HG03135 (cell line): ENCODE data around the gene RAG1.

ENCODE experiments used
- ATAC-seq: cut with Tn5 transposase; IDR thresholded peaks from one replicate; pipeline ENCODE4 v1.9.1; 2021; ENCODE audit warnings: mild to moderate bottlenecking, moderate library complexity; ENCODE audit not compliant: unreplicated experiment

RAG1 gene

DNA sequence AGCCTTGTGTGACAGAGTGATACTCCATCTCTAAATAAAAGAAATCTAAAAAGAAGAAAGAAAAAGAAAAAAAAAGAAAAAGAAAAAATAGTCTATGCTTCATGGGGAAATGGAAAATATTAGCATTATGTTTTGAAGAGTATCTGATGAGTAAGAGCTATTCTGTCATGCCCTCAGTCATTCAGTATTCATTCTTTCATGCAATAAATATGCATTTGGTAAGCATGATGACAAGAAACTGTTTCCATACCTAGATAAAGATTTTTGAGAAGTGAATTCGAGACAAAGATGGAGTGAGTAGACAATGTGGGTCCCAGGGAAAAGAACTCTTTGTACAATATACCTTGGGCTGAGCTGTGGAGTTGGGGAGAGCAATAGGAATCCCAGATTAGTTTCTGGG, 20.3 kb downstream of the RAG1 start:
- ATAC-seq = no peak

GRCh38 chr11:36590513-36590912, 22.7 kb downstream of the RAG1 start:
- no peak for ATAC-seq

DNA sequence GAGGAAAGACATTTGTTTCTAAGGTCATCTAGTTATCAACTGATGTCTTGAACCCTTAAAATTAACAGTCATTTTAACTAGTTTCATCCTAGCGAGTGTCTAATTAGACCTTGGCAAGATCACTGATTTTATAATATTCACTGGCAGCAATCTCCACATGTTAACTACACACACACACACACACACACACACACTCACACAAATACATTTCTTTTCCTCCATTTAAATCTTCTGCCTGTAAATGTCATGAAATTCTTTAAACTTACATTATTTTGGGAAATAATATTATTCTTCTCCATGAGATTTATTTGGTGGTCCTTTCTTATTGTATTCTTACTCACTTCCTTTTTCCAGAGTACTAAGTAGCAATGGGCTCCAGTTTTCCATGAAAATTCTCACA, 23.6 kb downstream of the RAG1 start:
- no peak for ATAC-seq

- peak; percentile 74 for ATAC-seq
These were observed 26.6 kb downstream of the RAG1 start, which contains the start of gene IFTAP for GRCh38 chr11:36594316-36594989. Gene IFTAP, plus strand, starts transcription at chr11:36594502. Its CDS starts 15,602 bp downstream, at chr11:36610104.

GRCh38 chr11:36596880-36597279, 29.1 kb downstream of the RAG1 start:
- no peak for ATAC-seq

DNA sequence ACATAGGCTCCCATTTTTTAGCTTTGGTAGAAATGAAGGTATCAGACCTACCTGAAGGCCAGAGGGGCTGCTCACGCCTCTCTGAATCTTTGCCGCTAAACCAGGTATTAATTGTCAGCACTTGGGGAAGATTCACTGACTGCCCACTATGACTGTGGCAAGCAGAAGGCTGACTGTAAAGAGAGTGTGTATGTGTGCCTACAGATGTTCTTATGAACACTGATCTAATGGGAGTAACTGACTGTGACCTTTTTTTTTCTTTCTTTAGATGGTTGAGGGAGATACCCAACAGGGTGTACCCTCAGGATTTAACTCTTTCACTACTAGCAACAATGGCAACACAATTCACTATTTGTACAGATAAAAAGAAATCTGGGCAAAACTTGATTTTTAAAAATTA, 30.2 kb downstream of the RAG1 start, which contains the start of gene RAG2:
TSS of gene RAG2 (minus strand) at position 186 of the 400 bp plus-strand sequence. CDS start 4,068 bp downstream, outside the sequence.
- ATAC-seq = no peak

DNA sequence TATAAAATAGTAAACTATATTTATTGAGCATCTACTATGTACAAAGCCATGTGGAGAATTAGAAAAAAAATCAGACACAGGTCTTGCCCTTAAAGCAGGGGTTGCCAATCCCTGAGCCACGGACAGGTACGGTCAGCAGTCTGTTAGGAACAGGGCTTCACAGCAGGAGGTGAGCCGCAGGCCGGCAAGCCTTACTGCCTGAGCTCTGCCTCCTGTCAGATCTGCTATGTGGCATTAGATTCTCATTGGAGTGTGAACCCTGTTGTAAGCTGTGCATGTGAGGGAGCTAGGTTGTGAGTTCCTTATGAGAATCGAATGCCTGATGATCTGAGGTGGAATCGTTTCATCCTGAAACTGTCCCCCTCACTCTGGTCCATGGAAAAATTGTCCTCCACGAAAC, 32.4 kb downstream of the RAG1 start:
- no peak for ATAC-seq

DNA sequence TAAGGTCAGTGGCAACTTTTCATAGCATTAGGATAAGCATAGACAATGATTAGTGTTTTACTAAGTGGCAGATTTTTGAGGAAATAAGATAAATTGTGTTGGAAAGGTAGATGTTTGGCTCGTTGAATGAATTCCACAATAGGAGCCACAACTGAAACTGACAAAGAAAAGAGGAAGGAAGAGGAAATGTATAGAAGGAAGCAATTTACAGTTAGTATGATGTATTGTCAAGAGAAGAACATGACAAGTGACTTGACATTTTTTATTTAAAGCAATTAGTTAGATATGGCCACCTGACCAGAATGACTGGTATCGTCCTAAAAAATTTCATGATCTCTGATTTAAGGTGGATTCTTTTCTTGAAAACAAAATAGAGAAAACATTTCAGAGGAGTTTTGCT, 33.3 kb downstream of the RAG1 start:
- ATAC-seq = no peak

GRCh38 chr11:36602135-36602534, 34.3 kb downstream of the RAG1 start:
- ATAC-seq = no peak

GRCh38 chr11:36605221-36606216, 37.7 kb downstream of the RAG1 start:
- ATAC-seq = peak; percentile 74

DNA sequence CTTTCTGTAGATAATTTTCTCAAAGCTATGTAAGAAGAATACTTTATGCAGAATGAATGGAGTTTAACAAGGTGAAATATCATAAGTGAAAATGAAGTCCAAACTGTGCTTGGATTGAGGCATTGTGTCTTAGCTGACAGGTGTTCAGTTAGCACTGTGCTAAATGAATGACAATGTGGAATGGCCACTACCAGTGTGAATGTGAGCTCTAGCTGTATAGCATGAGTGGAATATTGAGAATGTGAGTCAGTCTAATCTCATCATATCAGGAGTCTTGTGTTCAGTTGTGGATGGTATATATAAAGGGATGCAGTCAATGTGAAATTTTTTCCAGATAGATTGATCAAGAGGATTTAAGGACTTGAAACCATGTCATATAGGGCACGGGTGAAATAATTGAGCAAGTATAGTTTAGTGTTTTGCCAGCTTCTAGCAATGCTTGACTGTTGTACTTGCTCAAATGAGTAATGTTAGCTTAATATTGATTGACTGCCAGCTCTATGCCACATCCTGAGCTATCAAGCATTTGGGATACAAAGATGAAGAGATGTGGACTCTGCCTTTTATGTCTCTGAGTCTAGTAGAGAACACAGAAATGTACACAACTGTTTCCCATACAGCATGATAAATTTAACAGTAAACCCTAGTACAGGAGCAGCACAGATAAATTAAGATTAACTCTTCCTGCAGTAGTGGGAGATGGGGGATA, 40.8 kb downstream of the RAG1 start:
- ATAC-seq = no peak

DNA sequence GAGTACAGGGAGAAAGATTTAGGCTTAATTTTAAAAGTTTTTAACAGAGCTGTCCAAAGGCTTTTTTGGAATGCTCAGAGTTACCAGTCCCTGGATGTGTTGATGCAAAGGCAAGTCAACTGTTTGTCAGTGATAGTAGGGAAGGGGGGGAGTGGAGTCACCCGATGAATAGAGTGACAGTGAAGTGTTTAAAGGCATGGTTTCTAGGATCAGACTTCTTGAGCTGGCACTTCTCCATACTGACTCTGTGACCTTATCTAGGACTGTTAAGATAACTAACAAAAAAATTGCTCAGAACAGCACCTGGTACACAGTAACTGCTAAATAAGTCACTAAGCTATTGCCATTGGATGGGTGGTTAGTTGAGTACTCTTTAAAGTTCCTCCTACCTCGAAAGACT, 41.6 kb downstream of the RAG1 start:
- ATAC-seq = no peak

DNA sequence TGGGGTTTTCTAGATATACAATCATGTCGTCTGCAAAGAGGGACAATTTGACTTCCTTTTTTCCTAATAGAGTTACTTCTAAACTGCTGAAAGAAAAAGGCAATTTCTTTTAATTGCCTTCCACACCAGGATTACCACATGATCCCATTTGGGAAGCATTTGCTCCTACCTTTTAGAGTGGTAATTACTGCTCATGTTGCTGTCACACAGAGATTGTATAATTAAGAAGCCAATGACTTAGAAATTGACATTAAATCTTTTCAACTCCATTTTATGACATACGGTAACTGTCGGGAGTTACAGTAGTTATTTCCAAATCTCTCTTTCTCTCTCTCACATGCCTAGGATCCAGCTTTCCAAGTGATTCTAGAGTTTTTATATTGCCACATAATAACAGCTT, 48.0 kb downstream of the RAG1 start:
- no peak for ATAC-seq

DNA sequence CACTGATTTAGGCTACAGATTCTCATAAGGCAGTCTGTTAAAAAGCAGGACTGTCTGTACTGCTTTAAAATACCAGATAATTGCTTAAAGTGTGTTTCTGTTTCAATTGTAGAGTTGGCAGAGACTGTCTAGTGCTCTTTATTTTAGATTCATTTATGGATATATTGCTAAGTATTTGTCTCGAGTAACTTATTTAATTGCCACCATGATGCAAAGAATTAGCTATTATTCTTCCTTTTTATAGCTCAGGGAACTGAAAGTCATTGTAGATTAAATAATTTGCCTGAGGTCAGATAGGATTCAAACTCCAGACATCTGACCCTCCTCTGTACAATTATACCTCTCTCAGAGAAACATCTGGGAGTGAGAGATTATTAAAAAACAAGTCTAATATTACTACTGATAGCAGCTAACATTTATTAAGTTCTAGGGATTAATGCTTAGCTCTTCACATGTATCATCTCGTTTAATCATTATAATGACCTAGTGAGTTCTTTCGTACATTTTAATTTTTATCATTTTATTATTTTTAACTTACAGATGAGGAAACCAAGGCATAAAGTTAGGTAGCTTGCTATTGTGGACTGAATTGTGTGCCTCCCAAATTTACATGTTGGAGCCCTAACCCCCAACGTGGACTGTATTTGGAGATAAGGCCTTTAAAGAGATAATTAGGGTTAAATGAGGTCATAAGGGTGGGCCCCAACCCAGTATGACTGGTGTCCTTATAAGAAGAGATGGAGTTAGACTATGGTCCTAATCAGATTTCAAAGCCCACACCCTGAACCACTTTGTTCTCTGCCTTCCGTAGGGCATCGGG, 49.9 kb downstream of the RAG1 start:
- ATAC-seq = no peak

DNA sequence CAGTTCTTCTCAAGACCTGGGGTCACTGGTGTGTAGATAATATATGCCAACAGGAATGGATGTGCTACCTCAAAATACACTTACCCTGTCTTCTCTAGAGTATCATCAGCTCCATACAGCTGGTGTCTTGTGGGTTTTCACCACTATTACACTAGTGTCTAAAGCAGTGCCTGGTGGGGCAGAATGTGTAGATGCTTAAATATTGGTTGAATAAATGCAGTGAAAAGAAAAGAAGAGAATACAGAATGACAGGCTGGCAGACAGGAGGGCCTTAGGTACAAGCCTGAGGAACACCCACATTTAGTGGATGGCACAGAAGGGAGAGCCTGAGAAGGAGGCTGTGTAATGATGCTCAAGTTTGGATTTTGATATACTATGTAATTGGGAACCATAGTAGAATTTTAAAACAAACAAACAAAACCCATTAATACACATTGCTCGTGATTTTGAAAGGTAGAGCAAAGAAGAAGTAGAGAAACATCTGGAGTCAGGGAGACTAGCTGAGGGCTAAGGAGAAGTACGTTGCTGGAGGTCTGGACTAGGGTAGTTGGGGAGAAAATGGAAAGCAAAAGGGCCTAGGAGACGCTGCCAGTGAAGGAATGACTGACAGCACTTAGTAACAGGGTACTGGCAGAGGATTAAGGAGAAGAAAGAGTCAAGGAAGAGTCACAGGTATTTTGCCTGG, 50.7 kb downstream of the RAG1 start:
- ATAC-seq = no peak

DNA sequence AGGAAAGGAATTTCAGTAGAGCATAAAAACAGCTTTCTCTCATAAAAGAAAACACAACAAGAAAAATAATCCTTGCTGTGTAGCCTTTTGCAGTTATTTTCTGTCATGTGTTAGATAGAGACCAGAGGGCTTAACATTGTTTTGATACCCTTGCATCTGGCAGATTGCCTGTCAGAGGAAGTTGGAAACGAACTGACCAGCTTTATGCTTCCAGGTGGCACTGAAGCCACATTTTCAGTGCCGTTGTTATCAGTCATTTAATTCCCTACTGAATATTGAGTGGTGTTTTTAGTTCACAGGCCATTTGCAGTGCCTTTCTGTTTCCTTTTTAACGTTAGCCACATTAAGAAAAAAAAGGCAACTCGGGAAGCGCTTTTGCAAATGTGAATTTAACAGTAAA, 51.7 kb downstream of the RAG1 start:
- no peak for ATAC-seq

DNA sequence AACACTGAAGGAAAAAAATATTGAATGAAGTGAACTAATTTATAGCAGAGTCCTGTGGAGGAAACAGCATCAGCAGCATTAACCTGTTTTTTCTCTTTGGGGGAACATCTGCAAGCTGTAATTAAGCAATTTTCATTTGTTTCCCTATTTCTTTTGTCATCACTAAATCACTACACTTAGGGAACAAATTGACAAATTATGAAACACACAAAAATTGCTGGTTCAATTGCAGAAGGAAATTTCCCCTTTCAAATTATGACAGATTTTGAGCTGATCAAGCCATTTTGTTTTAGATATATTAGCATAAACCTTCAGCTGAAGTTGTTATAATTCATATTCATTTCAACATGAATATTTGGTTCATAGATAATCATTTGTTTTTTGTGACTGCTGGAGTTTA, 52.4 kb downstream of the RAG1 start:
- ATAC-seq = no peak

GRCh38 chr11:36622431-36623136, 54.8 kb downstream of the RAG1 start:
- no peak for ATAC-seq

DNA sequence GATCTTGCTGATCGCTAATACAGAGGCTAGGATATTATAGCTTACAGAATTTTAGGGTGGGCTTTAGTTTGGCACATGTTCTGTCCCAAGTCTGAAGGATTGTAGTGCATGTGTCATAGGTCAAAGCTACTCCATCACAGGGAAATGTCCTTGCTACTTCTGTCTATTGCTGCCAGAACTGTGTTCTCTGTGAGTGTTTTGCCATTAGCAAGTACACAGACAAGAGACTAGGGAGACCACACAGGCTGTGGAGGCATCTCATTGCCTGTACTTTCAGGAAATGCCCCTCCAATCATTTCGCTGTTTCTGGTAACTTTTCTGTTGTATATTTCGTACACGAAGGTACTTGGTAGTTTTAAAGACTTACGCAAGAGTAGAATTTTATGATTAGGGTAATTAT, 55.7 kb downstream of the RAG1 start:
- no peak for ATAC-seq
